Activated CD8-positive, alpha-beta memory T cell treated with anti-CD3 and anti-CD28 coated beads, Interleukin-2, amount 50 U/mL, for 24 hours (primary cell): ENCODE results near the gene ABHD12.
"Not testable (repeated sequence)": the region's sequence is repeated elsewhere in the genome, so short reads cannot be mapped to it uniquely, and the experiment has no call there.

ENCODE experiments used
- DNase-seq: peaks from one replicate; pipeline ENCODE4 v3.0.0-alpha.2; 2020; ENCODE audit errors: extremely low read depth

ABHD12 gene

DNA sequence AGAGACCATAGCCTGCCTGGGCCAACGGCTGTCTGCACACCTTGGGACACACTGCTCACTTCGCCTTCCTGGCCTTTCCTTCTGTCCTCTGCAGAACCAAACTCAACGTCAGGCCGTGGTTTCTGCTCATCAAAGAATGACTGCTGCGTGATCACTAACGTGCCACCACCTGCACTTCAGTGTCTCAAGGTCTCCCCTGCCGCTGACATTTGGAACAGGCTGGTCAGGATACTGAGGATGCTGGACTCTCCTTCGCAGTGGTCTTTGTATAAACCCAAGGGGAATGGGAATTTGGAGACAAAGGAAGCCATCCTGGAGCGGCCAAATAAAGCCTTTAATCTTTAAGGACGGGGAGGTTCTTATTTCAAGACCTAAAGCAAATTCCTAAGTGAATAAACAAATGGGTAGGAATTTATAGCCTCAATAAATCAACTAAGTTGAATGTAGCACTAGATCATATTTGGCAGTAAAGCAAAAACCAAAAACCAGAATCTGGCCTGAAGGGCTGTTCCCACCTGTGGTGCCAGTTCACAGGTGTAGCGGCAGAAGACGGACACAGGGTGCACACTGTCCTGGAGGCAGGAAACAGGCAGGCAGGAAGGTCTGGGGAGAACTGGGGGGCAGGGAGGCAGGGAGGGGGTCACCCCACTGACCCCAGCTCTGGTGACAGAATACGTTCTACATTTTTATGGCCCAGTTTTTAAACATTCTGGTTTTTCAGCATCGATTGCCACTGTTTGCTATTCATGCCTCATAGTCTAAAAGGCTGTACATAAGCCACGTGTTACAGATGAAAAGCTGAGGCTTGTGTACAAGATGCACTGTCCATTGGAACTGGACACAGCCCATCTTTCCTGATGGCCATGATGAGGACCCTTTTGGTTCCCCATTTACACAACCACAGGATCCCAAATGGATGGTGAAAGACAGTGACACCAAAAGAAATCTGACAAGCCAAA, 36.6 kb downstream of the ABHD12 start:
- DNase-seq: no peak

DNA sequence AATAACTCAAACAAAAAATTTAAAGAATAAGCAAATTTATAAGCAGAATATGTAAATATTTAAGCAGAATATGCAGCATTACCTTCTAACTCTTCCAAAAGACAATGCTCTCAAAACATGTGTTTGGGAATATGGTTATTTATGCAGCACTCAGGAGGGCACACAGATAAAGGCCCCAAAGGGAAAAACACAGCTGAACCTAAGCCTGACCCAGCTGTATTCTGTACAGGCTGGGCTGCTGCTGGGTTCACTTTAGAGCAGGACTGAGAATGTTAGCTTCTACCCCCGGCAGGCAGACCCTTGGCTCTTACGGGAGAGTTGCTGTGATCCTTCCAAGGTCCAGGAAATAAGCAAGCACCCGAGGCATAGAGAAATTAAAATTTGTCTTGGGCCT, 37.3 kb downstream of the ABHD12 start:
- DNase-seq: no peak

DNA sequence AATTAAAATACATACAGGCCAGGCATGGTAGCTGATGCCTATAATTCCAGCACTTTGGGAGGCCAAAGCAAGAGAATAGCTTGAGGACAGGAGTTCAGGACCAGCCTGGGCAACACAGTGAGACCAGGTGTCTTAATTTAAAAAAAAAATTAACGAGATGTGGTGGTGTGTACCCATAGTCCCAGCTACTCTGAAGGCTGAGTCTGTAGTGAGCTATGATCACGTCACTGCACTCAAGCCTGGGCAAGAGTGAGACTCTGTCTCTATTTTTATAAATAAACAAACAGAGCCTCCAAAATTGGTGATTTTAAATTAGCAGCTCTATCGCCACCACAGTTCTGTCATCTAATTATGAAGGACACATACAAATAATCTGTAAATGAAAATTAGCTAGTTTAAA, 37.9 kb downstream of the ABHD12 start:
- no peak for DNase-seq

GRCh38 chr20:25351024-25351360, 39.6 kb downstream of the ABHD12 start:
- no peak for DNase-seq

- DNase-seq: no peak
Measured at GRCh38 chr20:25346349-25346748, 44.3 kb downstream of the ABHD12 start.

DNA sequence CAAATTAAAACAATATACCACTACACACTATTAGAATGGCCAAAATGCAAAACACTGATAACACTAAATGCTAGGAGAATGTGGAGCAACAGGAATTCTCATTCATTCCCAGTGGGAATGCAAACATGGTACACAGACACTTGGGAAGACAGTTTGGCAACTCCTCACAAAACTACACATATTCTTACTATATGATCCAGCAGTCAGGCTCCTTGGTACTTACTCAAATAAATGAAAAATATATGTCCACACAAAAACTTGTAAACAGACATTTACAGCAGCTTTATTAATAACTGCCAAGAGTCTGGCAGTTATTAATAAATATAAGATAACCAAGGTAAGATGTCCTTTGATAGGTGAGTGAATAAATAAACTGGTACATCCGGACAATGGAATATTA, 44.9 kb downstream of the ABHD12 start:
- no peak for DNase-seq

DNA sequence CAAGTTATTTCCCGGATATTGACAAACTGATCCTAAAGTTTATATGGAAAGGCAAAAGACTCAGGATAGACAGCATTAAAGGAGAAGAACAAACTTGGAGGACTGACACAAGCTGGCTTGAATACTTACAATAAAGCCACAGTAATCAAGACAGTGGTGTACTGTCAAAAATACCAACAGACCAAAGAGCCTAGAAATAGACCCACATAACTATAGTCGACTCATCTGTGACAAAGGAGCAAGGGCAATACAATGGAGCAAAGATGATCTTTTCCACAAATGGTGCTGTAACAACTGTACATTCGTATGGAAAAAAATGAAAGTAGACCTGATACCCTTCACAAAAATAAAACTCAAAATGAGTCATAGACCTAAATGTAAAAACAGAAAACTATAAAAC, 46.0 kb downstream of the ABHD12 start:
- no peak for DNase-seq

DNA sequence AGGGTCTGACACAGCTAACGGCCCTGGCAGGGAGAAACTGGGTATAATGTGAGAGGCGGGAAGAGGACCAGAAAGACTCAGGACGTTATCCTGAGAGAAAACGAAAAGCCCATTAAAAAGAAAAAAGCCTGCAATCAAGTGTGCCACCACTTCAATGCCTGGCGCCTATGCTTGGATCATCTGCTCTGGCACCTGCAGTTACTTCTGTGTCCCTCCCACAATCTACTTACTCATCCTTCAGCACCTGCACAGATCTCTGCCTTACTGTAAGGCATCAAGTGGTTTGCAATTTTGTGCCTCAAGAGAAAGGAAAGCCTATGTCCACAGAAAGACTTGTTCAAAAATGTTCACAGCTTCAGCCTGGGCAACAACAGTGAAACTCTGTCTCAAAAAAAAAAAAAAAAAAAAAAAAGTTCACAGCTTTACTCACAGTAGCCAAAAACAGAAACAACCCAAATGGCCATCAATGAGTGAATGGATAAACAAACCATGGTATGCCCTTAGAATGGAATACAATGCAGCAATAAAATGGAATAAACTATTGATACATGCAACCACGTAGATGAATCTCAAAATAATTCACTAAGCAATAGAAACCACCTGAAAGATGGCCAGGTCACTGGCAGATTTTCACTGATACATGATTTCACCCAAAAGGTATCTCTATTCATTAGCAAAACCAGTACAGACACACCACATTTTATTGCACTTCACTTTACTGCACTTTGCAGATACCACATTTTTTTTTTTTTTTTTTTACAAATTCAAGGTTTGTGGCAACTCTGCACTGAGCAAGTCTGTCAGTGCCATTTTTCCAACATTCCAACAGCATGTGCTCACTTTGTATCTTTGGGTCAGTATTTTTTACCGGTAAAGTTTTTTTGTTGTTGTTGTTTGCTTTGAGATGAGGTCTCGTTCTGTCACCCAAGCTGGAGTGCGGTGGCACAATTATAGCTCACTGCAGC, 48.6 kb downstream of the ABHD12 start:
- DNase-seq: no peak

- no peak for DNase-seq
Measured at GRCh38 chr20:25340380-25340779, 50.3 kb downstream of the ABHD12 start.

DNA sequence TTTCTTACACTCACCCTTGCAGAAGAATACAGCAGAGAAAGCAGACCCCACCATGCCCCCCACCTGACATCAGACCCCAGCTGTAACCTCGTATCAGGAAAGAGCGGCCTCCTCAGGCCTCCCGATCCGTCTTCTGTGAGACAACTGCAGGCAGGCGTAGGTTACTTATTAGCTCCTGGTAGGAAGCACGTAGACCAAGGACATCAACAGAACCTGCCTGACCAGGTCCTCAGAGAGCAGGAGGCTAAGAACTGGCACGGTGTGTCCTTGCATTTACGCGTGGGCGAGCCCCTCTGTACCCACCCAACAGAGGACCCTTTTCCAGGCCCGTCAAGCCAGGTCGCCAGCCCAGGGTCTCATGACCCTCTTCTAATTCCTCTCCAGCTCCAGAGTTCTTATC, 51.0 kb downstream of the ABHD12 start:
- no peak for DNase-seq

DNA sequence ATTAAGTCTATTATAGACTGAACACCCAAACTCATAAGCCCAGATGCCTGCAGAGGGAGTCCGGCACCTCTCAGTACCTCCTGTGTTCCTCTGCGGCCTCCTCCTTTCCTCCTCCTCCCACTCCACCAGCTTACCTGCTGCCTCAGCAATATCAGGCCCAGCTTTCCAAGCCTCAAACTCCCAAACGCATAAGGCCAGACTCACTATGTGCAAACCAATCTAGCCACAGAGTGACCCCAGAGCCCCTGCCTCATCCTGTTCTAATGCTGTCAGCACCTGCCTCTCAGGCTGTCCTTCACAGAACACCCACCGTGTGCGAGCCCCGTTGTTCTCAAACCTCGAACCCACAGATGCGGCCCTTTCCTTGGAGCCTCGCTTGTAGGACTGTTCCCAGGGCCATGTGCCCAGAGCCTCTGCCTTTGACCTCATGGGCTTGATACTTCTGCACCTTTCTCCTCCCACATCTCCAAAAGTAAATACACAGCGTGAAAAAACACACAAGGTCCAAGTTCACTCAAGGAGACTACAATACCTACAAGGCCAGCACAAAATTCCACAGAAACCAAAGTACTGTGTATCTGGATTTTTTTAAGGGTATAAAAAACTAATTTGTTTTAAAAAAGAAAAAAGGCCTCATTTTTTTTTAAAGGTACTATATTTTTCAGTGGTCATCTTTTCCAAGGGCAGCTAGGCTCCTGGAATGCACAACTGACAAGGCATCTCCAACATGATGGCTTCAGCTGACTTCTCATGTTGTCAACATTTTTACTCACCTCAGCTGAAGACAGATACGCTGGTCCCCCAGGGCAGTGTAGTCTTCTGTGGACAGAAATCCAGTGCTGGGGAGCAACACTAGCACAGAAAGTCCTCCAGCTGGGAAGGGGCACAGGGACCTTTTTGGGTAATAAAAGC, 52.3 kb downstream of the ABHD12 start:
- no peak for DNase-seq

DNA sequence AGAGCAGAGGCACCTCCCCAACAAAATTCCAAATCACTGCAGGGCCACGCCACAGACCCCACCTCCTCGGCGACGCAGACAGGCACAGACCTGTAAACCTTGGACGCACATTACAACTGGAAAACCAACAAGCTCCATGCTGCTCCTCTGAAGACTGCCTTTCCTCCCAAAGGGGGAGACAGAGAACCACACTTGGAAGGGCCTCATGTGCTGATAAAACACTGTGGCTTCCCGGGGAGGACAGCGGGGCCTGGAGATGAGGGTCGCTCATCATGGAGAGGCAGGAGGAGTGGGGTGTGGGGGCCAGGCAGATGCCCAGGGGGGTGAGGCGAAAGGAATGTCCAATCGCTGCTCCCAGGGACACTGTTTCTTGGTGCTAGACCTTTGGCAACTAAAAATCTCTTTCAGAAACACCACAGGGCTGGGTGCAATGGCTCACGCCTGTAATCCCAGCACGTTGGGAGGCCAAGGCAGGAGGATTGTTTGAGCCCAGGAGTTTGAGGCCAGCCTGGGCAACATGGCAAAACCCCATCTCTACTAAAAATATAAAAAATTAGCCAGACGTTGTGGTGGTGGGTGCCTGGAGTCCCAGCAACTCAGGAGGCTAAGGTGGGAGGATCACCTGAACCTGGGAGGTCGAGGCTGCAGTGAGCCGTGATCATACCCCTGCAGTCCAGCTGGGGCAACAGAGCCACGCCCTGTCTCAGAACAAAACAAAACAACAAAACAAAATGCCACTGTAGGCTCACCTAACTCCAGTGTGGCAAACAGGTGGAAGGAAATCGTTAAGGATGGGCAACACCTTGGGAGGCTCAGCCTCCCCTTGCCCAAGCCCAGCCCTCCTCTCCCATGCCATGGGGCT, 53.8 kb downstream of the ABHD12 start:
- no peak for DNase-seq

DNA sequence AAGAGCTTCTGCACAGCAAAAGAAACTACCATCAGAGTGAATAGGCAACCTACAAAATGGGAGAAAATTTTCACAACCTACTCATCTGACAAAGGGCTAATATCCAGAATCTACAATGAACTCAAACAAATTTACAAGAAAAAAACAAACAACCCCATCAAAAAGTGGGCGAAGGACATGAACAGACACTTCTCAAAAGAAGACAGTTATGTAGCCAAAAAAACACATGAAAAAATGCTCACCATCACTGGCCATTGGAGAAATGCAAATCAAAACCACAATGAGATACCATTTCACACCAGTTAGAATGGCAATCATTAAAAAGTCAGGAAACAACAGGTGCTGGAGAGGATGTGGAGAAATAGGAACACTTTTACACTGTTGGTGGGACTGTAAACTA, 55.7 kb downstream of the ABHD12 start:
- DNase-seq: not testable (repeated sequence)

- DNase-seq: no peak
Measured at GRCh38 chr20:25328954-25329498, 61.6 kb downstream of the ABHD12 start.

GRCh38 chr20:25327521-25328235, 63.0 kb downstream of the ABHD12 start:
- no peak for DNase-seq

DNA sequence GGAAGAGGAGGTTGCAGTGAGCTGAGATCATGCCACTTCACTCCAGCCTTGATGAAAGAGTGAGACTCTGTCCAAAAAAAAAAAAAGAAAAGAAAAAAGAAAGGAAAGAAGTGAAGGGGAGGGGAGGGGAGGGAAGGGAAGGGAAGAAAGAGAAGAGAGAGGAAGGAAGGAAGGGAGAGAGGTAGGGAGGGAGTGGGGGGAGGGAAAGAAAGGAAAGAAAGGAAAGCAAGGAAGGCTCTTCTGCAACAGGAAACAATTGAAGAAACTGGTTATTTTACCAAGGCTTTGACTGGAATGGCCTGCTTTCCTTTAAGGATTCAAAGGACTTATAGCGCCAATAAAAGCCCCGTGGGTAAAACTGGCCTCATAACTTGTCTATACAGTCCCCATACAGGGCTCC, 64.6 kb downstream of the ABHD12 start:
- no peak for DNase-seq

DNA sequence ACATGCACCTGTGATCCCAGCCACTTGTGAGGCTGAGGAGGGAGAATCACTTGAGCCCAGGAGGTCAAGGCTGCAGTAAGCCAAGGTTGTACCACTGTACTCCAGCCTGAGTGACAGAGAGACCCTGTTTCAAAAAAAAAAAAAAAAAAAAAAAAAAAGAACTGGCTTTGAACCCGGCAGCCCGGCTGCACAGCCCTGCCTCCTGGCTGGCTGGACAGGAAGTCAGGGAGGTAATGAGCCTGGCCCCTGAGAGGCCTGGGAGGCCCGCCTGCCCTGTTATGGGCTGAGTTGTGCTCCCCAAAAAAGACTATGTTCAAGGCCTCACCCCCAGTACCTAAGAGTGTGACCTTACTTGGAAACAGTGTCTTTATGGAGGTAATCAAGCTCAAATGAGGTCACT, 65.6 kb downstream of the ABHD12 start:
- DNase-seq: no peak

DNA sequence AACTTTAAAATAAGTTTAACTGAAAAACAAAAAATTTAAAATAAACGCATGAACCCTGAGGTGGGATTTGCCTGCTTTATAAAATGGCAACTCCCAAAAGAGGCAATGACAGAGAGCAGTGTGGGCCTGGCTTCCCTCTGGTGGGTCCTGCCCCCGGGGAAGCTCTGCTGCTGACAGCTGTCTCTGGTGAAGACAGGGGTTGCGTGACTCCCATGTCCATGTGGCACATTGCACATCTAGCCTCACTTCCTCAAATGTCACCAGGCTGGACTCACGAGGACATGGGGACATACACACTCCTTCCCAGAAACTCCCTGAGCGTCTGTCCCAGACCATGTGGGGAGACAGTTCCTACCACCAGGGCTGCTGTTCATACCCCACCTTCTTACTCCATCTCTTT, 66.2 kb downstream of the ABHD12 start:
- no peak for DNase-seq

DNA sequence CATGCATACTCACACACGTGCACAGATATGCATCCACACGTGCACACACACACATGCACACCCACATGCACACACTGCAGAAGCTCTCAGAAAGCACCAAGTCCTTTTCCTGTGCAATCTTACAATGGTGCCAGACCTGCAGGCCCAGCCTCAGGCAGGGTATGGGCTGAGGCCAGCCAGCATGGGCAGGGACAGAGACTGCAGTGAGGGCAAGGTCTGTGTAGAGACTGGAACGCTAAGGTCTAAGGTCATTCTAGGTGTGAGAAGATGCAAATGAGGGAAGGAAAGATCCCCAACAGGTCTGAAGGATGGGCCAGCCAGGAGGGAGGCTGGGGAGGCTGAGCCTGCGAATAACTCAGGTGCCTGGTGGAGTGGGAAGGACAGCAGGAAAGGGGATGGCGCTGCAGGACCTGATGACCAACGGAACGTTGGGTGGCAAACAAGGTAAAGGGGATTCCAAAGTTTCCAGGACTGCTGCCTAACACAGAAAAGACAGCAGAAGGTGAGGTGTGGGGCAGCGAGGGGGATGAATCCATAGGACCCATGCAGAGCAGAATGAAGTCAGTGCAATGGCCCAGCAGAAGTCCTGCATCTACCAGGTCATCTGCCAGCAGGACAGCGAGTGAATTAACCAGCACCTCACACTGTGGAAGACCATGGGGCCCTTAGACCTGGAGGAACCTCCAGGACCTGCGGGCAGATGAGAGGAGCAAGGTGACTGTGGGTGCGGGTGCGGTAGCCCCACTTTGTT, 67.0 kb downstream of the ABHD12 start:
- DNase-seq: no peak
